H1 (cell line): ENCODE data around the gene CYB5R2.

Source experiments
- JUN ChIP-seq: IDR thresholded peaks from 2 replicates; pipeline ENCODE4 v1.6.1; 2011; ENCODE audit warnings: low read depth, mild to moderate bottlenecking, improper control_type of control experiment, low read length
- MAFK ChIP-seq: IDR thresholded peaks from 2 replicates; pipeline ENCODE4 v1.6.1; 2012; ENCODE audit warnings: low read depth, mild to moderate bottlenecking, improper control_type of control experiment, low read length
- PHF8 ChIP-seq: fragments of 200-600 bp; sonication (generic); conservative IDR thresholded peaks from 2 replicates; pipeline ENCODE4 v1.7.1; 2012; ENCODE audit warnings: low read depth, mild to moderate bottlenecking, inconsistent platforms, low read length, moderate library complexity
- POLR2A ChIP-seq, 2 experiments: IDR thresholded peaks; 1 replicate in 1 of 2; 2 replicates in 1 of 2; pipeline ENCODE4 v1.6.1; 2011; ENCODE audit warnings: low read depth in 2 of 2, low read length in 2 of 2, mild to moderate bottlenecking in 2 of 2; ENCODE audit errors: control extremely low read depth in 1 of 2
- RAD21 ChIP-seq, 2 experiments: IDR thresholded peaks in 1 of 2; conservative IDR thresholded peaks in 1 of 2; 2 replicates each; pipeline ENCODE4 v1.6.1; 2011; ENCODE audit warnings: low read depth in 2 of 2, low read length in 2 of 2, improper control_type of control experiment in 1 of 2, inconsistent platforms in 1 of 2, mild to moderate bottlenecking in 1 of 2, moderate library complexity in 1 of 2
- RFX5 ChIP-seq: IDR thresholded peaks from 2 replicates; pipeline ENCODE4 v1.6.1; 2011; ENCODE audit warnings: low read depth, low read length, improper control_type of control experiment, borderline replicate concordance
- TAF1 ChIP-seq: IDR thresholded peaks from 2 replicates; pipeline ENCODE4 v1.6.1; 2011; ENCODE audit warnings: mild to moderate bottlenecking, low read depth, low read length
- TF ChIP-seq, protein P1 (sequence below), 3 experiments: IDR thresholded peaks; 1 replicate in 2 of 3; 2 replicates in 1 of 3; pipeline versions ENCODE4 v1.5.1 to v1.6.1; 2011; ENCODE audit warnings: low read length in 3 of 3, mild to moderate bottlenecking in 3 of 3, inconsistent platforms in 2 of 3, low read depth in 1 of 3, moderate library complexity in 1 of 3; ENCODE audit not compliant: insufficient read depth in 1 of 3; ENCODE audit errors: control extremely low read depth in 1 of 3
- TF ChIP-seq, protein P2 (sequence below): IDR thresholded peaks from 2 replicates; pipeline ENCODE4 v1.6.1; 2012; ENCODE audit warnings: low read length, inconsistent platforms

DNA sequence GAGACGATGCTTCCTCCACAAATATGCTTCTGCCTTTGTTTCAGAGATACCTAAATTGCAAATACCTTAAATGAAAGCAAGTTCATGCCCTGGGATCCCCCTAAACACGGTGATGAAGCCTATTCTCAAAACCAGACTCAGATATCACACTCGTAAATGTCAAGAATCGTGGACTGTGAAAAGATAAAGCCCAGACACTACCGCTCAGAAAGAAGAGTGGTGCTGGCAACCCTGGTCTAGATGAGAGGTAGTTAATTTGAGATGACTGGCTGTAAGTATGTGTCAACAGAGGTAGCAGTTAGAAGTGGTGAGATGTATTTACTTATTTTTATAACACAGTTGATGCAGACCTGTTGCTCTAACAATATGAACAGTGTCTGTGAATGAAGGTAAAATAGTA is 30.4 kb upstream of the CYB5R2 start:
- TF ChIP-seq, protein P1, sequence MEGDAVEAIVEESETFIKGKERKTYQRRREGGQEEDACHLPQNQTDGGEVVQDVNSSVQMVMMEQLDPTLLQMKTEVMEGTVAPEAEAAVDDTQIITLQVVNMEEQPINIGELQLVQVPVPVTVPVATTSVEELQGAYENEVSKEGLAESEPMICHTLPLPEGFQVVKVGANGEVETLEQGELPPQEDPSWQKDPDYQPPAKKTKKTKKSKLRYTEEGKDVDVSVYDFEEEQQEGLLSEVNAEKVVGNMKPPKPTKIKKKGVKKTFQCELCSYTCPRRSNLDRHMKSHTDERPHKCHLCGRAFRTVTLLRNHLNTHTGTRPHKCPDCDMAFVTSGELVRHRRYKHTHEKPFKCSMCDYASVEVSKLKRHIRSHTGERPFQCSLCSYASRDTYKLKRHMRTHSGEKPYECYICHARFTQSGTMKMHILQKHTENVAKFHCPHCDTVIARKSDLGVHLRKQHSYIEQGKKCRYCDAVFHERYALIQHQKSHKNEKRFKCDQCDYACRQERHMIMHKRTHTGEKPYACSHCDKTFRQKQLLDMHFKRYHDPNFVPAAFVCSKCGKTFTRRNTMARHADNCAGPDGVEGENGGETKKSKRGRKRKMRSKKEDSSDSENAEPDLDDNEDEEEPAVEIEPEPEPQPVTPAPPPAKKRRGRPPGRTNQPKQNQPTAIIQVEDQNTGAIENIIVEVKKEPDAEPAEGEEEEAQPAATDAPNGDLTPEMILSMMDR (IDR thresholded peaks at IDR 0.05; ENCODE audit: control extremely low read depth in 1 of 3, insufficient read depth in 1 of 3, low read depth in 1 of 3, low read length in 3 of 3) = no peak
- TF ChIP-seq, protein P2, sequence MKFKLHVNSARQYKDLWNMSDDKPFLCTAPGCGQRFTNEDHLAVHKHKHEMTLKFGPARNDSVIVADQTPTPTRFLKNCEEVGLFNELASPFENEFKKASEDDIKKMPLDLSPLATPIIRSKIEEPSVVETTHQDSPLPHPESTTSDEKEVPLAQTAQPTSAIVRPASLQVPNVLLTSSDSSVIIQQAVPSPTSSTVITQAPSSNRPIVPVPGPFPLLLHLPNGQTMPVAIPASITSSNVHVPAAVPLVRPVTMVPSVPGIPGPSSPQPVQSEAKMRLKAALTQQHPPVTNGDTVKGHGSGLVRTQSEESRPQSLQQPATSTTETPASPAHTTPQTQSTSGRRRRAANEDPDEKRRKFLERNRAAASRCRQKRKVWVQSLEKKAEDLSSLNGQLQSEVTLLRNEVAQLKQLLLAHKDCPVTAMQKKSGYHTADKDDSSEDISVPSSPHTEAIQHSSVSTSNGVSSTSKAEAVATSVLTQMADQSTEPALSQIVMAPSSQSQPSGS = no peak
- TF ChIP-seq JUN (no peak), PHF8 (no peak), TAF1 (no peak), RAD21 (IDR thresholded peaks at IDR 0.05 in 1 of 2, conservative IDR thresholded peaks at IDR 0.05 in 1 of 2; ENCODE audit: low read depth in 2 of 2, low read length in 2 of 2) (no peak), POLR2A (IDR thresholded peaks at IDR 0.05; ENCODE audit: control extremely low read depth in 1 of 2, low read depth in 2 of 2, low read length in 2 of 2) (no peak), RFX5 (no peak), MAFK (no peak)
